Inflammatory macrophage treated with lipopolysaccharide for 1 hour (primary cell): ENCODE measurements around the gene RAB35.

Experiments
- DNase-seq, 2 donors: peaks; one replicate each; pipeline ENCODE4 v3.0.0-alpha.2; 2020 to 2022

RAB35 gene

GRCh38 chr12:120116441-120116791 is at the start of gene RAB35:
RAB35 (minus strand) TSS chr12:120116753; CDS start chr12:120116650, 103 bp downstream.
- no peak for DNase-seq

GRCh38 chr12:120164293-120164692 is 47.7 kb upstream of the RAB35 start:
- no peak for DNase-seq

- no peak for DNase-seq
These were observed 46.2 kb upstream of the RAB35 start for GRCh38 chr12:120162763-120163162.

- no peak for DNase-seq
These were observed 45.3 kb upstream of the RAB35 start for GRCh38 chr12:120161852-120162251.

- no peak for DNase-seq
These were observed 43.1 kb upstream of the RAB35 start for GRCh38 chr12:120159509-120160237.

GRCh38 chr12:120158351-120158750 is 41.8 kb upstream of the RAB35 start:
- DNase-seq = no peak

- DNase-seq = no peak
These were observed 41.1 kb upstream of the RAB35 start for GRCh38 chr12:120157678-120158077.

- DNase-seq = no peak
These were observed 40.0 kb upstream of the RAB35 start for GRCh38 chr12:120156315-120157259.

GRCh38 chr12:120155072-120155471 is 38.5 kb upstream of the RAB35 start:
- DNase-seq = no peak

- DNase-seq = no peak
These were observed 34.5 kb upstream of the RAB35 start for GRCh38 chr12:120150919-120151525.

GRCh38 chr12:120148011-120148410 is 31.5 kb upstream of the RAB35 start:
- no peak for DNase-seq

- no peak for DNase-seq
These were observed 28.6 kb upstream of the RAB35 start for GRCh38 chr12:120145164-120145563.

- no peak for DNase-seq
These were observed 27.7 kb upstream of the RAB35 start for GRCh38 chr12:120144215-120144614.

GRCh38 chr12:120142231-120142877 is 25.8 kb upstream of the RAB35 start:
- DNase-seq = no peak

- DNase-seq = no peak
These were observed 24.8 kb upstream of the RAB35 start for GRCh38 chr12:120141336-120141735.

- DNase-seq = no peak
These were observed 24.1 kb upstream of the RAB35 start for GRCh38 chr12:120140603-120141002.

GRCh38 chr12:120139958-120140357 is 23.4 kb upstream of the RAB35 start:
- no peak for DNase-seq

- DNase-seq = no peak
These were observed 21.8 kb upstream of the RAB35 start for GRCh38 chr12:120138366-120138765.

GRCh38 chr12:120137833-120138232 is 21.3 kb upstream of the RAB35 start:
- DNase-seq = no peak

GRCh38 chr12:120136093-120136770 is 19.7 kb upstream of the RAB35 start:
- DNase-seq = no peak

GRCh38 chr12:120134307-120134980 is 17.9 kb upstream of the RAB35 start:
- no peak for DNase-seq

- DNase-seq = no peak
These were observed 16.4 kb upstream of the RAB35 start for GRCh38 chr12:120132863-120133385.
